Adrenal gland (tissue), 5 donors: ENCODE data around the gene FDX2.

Experiments
- CTCF ChIP-seq, 6 experiments: fragments of 450-650 bp in 4 of 6; fragments of 200-600 bp in 2 of 6; sonication (generic) in 1 of 6; IDR thresholded peaks; 1 replicate in 5 of 6; 2 replicates in 1 of 6; pipeline versions ENCODE4 v1.5.1 to v1.8.0; 2016 to 2021; ENCODE audit warnings: antibody characterized with exemption in 6 of 6, mild to moderate bottlenecking in 2 of 6, moderate library complexity in 1 of 6
- POLR2A ChIP-seq, 2 donors: fragments of 450-650 bp; IDR thresholded peaks; one replicate each; pipeline ENCODE4 v1.6.1; 2017; ENCODE audit warnings: antibody characterized with exemption in 2 of 2, mild to moderate bottlenecking in 2 of 2, moderate library complexity in 1 of 2
- donor health status: DM: no; HTN: no; CAD: no.

- TF ChIP-seq POLR2A (IDR thresholded peaks at IDR 0.05) (no peak), CTCF (IDR thresholded peaks at IDR 0.05) (no peak)
Observed at GRCh38 chr19:10363789-10364281, 48.0 kb upstream of the FDX2 start.
